Measurements from ENCODE around the gene RASSF7.
"Not testable (repeated sequence)": the region's sequence is repeated elsewhere in the genome, so short reads cannot be mapped to it uniquely, and the experiment has no call there.

Gene RASSF7

DNA sequence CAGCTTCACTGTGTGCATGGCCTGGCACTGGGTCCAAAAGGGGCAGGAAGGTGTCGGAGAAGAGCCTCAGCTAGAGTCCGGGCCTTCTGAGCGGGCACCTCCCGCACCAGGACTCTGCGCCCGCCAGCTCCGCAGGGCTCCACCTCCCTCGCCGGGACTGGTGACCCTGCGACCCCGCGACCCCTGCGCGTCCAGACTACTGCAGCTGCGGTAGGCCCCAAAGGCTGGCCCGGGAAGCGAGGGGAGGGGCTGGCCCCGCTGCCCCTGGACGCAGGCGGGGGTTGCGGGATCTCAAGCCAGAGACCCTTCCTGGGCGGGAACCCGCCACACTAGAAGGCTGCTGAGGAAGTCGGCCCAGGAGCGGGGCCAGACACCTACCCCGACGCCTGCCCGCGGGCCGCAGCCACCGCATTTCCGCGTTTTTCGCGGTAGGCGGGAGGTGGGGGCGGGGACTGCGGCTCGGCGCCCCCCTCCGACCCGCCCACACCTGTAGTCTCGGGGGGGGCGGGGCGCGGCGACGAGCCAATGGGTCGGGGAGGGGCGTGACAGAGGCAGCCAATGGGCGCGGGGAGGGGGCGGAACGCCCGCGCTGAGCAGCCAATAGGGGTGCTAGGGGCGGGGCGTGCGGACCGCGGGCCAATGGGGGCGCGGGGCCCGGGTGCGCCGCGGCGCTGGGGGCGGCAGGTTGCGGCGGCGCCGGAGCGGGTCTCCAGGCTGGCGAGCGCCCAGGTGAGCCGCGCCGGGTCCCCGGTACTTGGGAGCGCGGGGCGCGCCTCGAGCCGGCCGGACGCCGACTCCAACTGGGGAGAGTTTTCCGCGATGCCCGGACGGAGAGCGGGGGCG, at the start of gene RASSF7, which contains the start of gene LMNTD2:
Gene RASSF7 (plus strand): TSS at position 666 of the 843 bp plus-strand sequence. CDS start 799 bp downstream, outside the sequence.
Gene LMNTD2 (minus strand): TSS at position 434 of the 843 bp plus-strand sequence. CDS start 22 bp downstream, at position 412.
- DNase-seq, result peak; percentile 94

GRCh38 chr11:512761-513595, 47.8 kb upstream of the RASSF7 start:
- DNase-seq, result no peak

GRCh38 chr11:514606-515005, 46.2 kb upstream of the RASSF7 start:
- no peak for DNase-seq

GRCh38 chr11:515131-515530, 45.6 kb upstream of the RASSF7 start:
- DNase-seq, result no peak

DNA sequence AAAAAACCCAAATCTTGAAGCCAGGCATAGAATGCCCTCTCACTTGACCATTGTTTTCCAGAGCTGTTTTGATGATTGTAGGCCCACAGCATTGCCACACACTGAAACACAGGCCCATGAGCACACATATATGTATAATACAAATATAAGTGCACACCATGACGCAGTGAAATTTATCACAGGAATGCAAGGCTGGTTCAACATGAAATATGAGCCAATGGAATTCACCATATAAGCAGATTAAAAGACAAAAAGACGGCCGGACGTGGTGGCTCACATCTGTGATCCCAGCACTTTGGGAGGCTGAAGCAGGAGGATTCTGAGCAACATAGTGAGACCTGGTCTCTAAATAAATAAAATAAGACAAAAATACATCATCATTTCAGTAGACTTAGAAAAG, 44.4 kb upstream of the RASSF7 start:
- no peak for DNase-seq

DNA sequence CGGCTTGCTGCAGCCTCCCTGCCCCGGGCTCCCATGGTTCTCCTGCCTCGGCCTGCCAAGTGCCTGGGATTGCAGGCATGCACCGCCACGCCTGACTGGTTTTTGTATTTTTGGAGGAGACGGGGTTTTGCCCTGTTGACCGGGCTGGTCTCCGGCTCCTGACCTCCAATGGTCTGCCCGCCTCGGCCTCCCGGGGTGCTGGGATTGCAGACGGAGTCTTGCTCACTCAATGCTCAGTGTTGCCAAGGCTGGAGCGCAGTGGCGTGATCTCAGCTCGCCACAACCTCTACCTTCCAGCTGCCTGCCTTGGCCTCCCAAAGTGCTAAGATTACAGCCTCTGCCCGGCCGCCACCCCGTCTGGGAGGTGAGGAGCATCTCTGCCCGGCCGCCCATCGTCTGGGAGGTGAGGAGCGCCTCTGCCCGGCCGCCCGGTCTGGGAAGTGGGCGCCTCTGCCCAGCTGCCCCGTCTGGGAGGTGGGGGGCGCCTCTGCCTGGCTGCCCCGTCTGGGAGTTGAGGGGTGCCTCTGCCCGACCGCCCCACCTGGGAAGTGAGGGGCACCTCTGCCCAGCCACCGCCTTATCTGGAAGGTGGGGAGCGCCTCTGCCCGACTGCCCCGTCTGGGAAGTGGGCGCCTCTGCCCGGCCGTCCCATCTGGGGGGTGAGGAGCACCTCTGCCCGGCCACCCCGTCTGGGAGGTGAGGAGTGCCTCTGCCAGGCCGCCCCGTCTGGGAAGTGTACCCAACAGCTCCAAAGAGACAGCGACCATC, 43.7 kb upstream of the RASSF7 start:
- DNase-seq, result not testable (repeated sequence)

DNA sequence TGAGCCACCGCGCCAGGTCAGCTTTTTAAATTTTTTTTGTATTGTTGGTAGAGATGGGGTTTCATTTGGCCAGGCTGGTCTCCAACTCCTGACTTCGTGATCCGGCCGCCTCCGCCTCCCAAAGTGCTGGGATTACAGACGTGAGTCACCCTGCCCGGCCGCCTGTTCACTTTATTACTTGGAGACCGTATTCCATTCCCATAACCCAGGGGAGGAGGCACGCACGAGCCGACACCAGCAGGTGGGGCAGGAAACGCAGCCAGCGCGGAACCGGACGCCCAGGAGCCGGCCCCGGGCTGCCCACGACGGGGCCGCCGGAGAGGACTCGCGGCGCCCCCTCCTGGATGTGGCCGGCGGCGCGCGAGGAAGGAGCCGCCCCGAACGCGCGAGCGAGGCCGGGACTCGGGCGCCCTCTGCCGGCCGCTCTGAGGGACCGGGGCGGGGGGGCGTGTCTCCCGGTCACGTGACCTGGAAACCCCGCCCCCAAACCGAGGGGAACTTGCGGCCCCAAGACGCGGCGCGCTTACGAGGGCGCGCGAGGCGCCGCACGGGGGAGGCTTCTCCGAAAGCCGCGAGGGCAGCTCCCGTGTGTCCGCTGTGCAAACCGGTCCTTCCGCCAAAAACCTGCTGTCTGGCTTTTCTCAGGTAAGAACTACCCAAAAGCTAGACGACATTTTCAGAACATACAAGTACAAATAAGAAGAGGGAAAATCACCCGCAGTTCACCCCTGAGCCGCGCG, 42.1 kb upstream of the RASSF7 start:
- peak; percentile 88 for DNase-seq

- DNase-seq, result peak; percentile 15
These were observed 40.2 kb upstream of the RASSF7 start for GRCh38 chr11:520428-521176.

DNA sequence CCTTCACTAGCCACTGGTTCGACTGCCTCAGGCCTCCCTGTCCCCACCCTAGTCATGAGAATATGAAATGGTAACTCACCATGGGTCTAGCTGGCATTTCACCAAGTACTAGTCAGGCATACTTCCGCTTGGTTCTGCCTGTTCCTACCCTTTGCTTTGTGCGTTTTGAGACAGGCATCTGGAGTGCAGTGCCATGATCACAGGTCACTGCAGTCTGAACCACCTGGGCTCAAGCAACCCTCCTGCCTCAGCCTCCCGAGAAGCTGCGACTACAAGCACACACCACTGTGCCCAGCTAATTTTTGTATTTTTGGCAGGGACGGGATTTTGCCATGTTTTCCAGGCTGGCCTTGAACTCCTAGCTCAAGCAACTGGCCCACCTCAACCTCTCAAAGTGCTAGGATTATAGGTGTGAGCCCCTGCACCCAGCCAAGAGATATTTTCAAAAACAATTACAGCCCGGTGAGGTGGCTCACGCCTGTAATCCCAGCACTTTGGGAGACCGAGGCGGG, 39.5 kb upstream of the RASSF7 start:
- no peak for DNase-seq

- no peak for DNase-seq
These were observed 34.6 kb upstream of the RASSF7 start for GRCh38 chr11:526192-526591.

GRCh38 chr11:528166-528814, 32.5 kb upstream of the RASSF7 start:
- DNase-seq, result no peak

- no peak for DNase-seq
These were observed 31.7 kb upstream of the RASSF7 start for GRCh38 chr11:528815-529727.

- DNase-seq, result no peak
These were observed 30.9 kb upstream of the RASSF7 start for GRCh38 chr11:529728-530411.

DNA sequence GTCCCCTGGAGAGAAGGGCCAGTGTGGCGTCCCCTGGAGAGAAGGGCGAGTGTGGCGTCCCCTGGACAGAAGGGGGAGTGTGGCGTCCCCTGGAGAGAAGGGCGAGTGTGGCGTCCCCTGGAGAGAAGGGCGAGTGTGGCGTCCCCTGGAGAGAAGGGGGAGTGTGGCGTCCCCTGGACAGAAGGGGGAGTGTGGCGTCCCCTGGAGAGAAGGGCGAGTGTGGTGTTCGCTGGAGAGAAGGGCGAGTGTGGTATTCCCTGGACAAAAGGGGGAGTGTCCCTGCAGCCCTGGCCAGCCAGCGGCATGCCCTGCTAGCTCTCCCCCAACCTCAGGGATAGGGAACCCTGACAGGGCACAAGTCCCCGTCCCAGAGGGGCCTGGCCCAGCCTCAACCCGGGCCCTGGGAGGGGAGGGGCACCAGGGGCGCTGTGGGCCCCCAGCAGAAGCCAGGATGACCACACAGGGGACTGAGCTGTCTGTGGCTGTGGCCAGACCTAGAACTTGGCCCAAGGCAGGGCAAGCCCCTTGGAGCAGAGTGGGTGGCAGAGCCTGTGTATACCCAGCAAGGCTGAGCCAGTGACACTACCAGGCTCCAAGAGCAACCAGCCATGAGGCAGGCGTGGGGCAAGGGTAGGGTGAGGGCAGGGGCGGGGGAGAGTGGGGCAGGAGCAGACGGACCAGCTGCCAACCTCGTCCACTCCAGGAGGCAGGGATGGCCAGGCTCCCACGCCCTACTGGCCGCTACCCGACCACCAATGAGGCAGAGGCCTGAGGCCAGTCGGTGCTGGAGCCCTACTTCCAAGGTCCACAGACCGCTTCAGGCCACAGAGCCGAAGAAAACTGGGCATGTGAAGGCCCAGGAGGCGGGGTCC, 29.6 kb upstream of the RASSF7 start:
- no peak for DNase-seq

DNA sequence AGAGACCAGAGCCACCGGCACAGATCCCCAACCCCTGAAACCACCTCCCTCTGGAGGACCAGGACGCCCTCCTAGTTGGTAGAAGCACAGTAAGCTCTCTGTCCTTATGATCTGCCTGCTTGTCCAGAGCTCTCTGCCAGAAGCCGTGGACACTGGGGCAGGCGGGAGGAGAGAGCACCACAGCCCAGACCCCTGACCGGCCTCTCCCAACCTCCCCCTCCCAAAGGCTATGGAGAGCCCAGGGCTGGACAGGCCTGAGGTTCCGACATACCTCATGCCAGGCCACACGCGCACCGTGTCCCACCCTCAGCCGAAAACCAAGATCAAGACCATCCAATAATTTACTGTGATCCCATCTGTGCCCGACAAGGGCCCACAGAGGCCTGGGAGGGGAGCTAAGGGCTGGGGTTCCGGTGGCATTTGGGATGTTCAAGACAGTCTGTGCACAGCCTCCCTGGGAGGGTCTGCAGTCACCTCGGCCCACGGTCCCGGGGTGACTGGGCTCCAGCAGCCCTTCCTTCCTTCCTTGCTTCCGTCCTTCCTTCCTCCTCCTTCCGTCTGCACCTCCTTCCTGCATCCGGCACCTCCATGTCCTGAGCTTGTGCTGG, 28.7 kb upstream of the RASSF7 start:
- no peak for DNase-seq

- no peak for DNase-seq
These were observed 28.2 kb upstream of the RASSF7 start for GRCh38 chr11:532527-532985.

- DNase-seq, result no peak
These were observed 27.7 kb upstream of the RASSF7 start for GRCh38 chr11:532986-533585.
